Liver (tissue), 9 donors: Measurements from ENCODE around the gene KYNU. TPM values are rescaled to one million over a fixed set of nuclear protein-coding genes. Genes with fewer than 3 reads are reported as not detected.

Source experiments
- DNase-seq: peaks from one replicate; pipeline ENCODE4 v3.0.0-alpha.2; 2017; ENCODE audit warnings: low spot score
- H3K27ac ChIP-seq, 2 donors: one replicate each; pipeline ENCODE4 v1.7.0; 2013; ENCODE audit warnings: inconsistent platforms in 2 of 2, low read length in 2 of 2, control low read depth in 1 of 2, low read depth in 1 of 2, mild to moderate bottlenecking in 1 of 2
- H3K27me3 ChIP-seq, 4 donors: one replicate each; pipeline versions ENCODE4 v1.6.1 to v1.7.0; 2013; ENCODE audit warnings: low read length in 3 of 4, inconsistent platforms in 1 of 4, mild to moderate bottlenecking in 1 of 4, moderate library complexity in 1 of 4; ENCODE audit not compliant: control insufficient read depth in 4 of 4, insufficient read depth in 4 of 4
- H3K36me3 ChIP-seq, 4 donors: one replicate each; pipeline versions ENCODE4 v1.6.1 to v1.7.0; 2013; ENCODE audit warnings: low read length in 3 of 4, mild to moderate bottlenecking in 3 of 4, low read depth in 1 of 4, moderate library complexity in 1 of 4; ENCODE audit not compliant: control insufficient read depth in 4 of 4, insufficient read depth in 3 of 4
- H3K4me1 ChIP-seq, 4 donors: one replicate each; pipeline versions ENCODE4 v1.6.1 to v1.7.0; 2013; ENCODE audit warnings: low read length in 3 of 4, mild to moderate bottlenecking in 3 of 4, moderate library complexity in 1 of 4; ENCODE audit not compliant: control insufficient read depth in 4 of 4, insufficient read depth in 4 of 4
- H3K4me3 ChIP-seq, 3 donors: one replicate each; pipeline versions ENCODE4 v1.6.1 to v1.7.0; 2013; ENCODE audit warnings: low read length in 3 of 3, control low read depth in 1 of 3, low read depth in 1 of 3, mild to moderate bottlenecking in 1 of 3
- H3K9ac ChIP-seq, 2 donors: one replicate each; pipeline ENCODE4 v1.7.0; 2013; ENCODE audit warnings: low read length in 2 of 2, mild to moderate bottlenecking in 2 of 2, moderate library complexity in 2 of 2, control low read depth in 1 of 2, low read depth in 1 of 2
- H3K9me3 ChIP-seq, 4 donors: one replicate each; pipeline versions ENCODE4 v1.6.1 to v1.7.0; 2013; ENCODE audit warnings: low read length in 3 of 4; ENCODE audit not compliant: control insufficient read depth in 4 of 4
- CTCF ChIP-seq: fragments of 150-350 bp; IDR thresholded peaks from 2 replicates; pipeline ENCODE4 v1.5.1; 2017; ENCODE audit warnings: improper control_type of control experiment, low read depth, low read length; ENCODE audit not compliant: missing input control
- EGR1 ChIP-seq, 2 donors: IDR thresholded peaks; 2 replicates each; pipeline ENCODE4 v1.6.1; 2016 to 2018; ENCODE audit warnings: antibody characterized with exemption in 2 of 2, low read depth in 2 of 2
- FOXA1 ChIP-seq: IDR thresholded peaks from 2 replicates; pipeline ENCODE4 v1.6.1; 2016; ENCODE audit warnings: antibody characterized with exemption
- FOXA2 ChIP-seq: IDR thresholded peaks from 2 replicates; pipeline ENCODE4 v1.6.1; 2016; ENCODE audit warnings: antibody characterized with exemption
- GABPA ChIP-seq, 2 donors: IDR thresholded peaks in 1 of 2; conservative IDR thresholded peaks in 1 of 2; 2 replicates each; pipeline ENCODE4 v1.6.1; 2016; ENCODE audit warnings: antibody characterized with exemption in 2 of 2, mild to moderate bottlenecking in 1 of 2, moderate library complexity in 1 of 2
- HNF4A ChIP-seq, 2 donors: conservative IDR thresholded peaks; 2 replicates each; pipeline ENCODE4 v1.6.1; 2016; ENCODE audit warnings: antibody characterized with exemption in 2 of 2, mild to moderate bottlenecking in 2 of 2
- HNF4G ChIP-seq: IDR thresholded peaks from 2 replicates; pipeline ENCODE4 v1.6.1; 2016; ENCODE audit warnings: antibody characterized with exemption
- JUND ChIP-seq, 2 donors: IDR thresholded peaks; 2 replicates each; pipeline ENCODE4 v1.6.1; 2016; ENCODE audit warnings: antibody characterized with exemption in 2 of 2
- MAX ChIP-seq: IDR thresholded peaks from 2 replicates; pipeline ENCODE4 v1.6.1; 2016; ENCODE audit warnings: antibody characterized with exemption
- NR2F2 ChIP-seq: IDR thresholded peaks from 2 replicates; pipeline ENCODE4 v1.6.1; 2016; ENCODE audit warnings: antibody characterized with exemption
- RAD21 ChIP-seq, 2 donors: IDR thresholded peaks; 2 replicates each; pipeline ENCODE4 v1.6.1; 2016; ENCODE audit warnings: antibody characterized with exemption in 2 of 2, mild to moderate bottlenecking in 2 of 2
- SP1 ChIP-seq: IDR thresholded peaks from 2 replicates; pipeline ENCODE4 v1.6.1; 2018; ENCODE audit warnings: antibody characterized with exemption, mild to moderate bottlenecking
- TAF1 ChIP-seq: conservative IDR thresholded peaks from 2 replicates; pipeline ENCODE4 v1.6.1; 2016; ENCODE audit warnings: antibody characterized with exemption, mild to moderate bottlenecking
- YY1 ChIP-seq: IDR thresholded peaks from 2 replicates; pipeline ENCODE4 v1.6.1; 2016; ENCODE audit warnings: antibody characterized with exemption, mild to moderate bottlenecking
- ZBTB33 ChIP-seq: IDR thresholded peaks from 2 replicates; pipeline ENCODE4 v1.6.1; 2016; ENCODE audit warnings: antibody characterized with exemption
- WGBS: extraction: QIAGEN DNeasy Blood & Tissue Kit; methylation state at CpG from one replicate; pipeline ENCODE4 v1.1.7; 2013; 5-methylcytosine and 5-hydroxymethylcytosine counted together
- polyA plus RNA-seq, 2 donors: library from polyadenylated mRNA; stranded (reverse) in 1 of 2; unstranded in 1 of 2; fragments of 200-250 nt in 1 of 2; fragments of >200 nt in 1 of 2; fragmentation: Nextera tagmentation in 1 of 2; extraction: Ambion mirVana in 1 of 2; gene quantifications; one replicate each; pipeline versions ENCODE4 v1.2.1 to v1.2.3, GENCODE V29; 2013 to 2015
- total RNA-seq, 2 donors: library from RNA; depleted of rRNA; stranded (reverse); fragments of >200 nt; gene quantifications; one replicate each; pipeline ENCODE4 v1.2.3, GENCODE V29; 2014
- TF ChIP-seq, protein P1 (sequence below): IDR thresholded peaks from 2 replicates; pipeline ENCODE4 v1.6.1; 2016; ENCODE audit warnings: antibody characterized with exemption
- TF ChIP-seq, protein P2 (sequence below): IDR thresholded peaks from 2 replicates; pipeline ENCODE4 v1.6.1; 2016; ENCODE audit warnings: antibody characterized with exemption, mild to moderate bottlenecking
- donor health status: healthy.
- donor health status: healthy.
- donor health status: healthy.
- donor health status: healthy.
- donor health status: healthy.

The KYNU gene
- total and polyA plus RNA-seq, 4 donors: 24.0 to 64.3 (median 32.8) TPM

GRCh38 chr2:142853912-142854311, 23.6 kb upstream of the KYNU start:
- Histone ChIP-seq H3K4me1 (no peaks in the 10 kb centered on the region), H3K9me3 (no peaks in the 10 kb centered on the region), H3K27ac (no peak overlapping the region), H3K4me3 (no peak overlapping the region), H3K9ac (no peak overlapping the region), H3K27me3 (no peaks in the 10 kb centered on the region), H3K36me3 (no peaks in the 10 kb centered on the region)
- DNase-seq: no peak
- 88% methylated on average over 6 of the region's 6 CpGs for WGBS
- TF ChIP-seq SP1 (no peak), ZBTB33 (no peak), CTCF (no peak), HNF4A (conservative IDR thresholded peaks at IDR 0.05) (no peak), TAF1 (no peak), YY1 (no peak), HNF4G (no peak), JUND (IDR thresholded peaks at IDR 0.05) (no peak), RAD21 (IDR thresholded peaks at IDR 0.05) (no peak), EGR1 (IDR thresholded peaks at IDR 0.05; ENCODE audit: low read depth in 2 of 2) (no peak), FOXA2 (no peak), NR2F2 (no peak), GABPA (IDR thresholded peaks at IDR 0.05 in 1 of 2, conservative IDR thresholded peaks at IDR 0.05 in 1 of 2) (no peak), MAX (no peak), FOXA1 (no peak)
- TF ChIP-seq, protein P1, sequence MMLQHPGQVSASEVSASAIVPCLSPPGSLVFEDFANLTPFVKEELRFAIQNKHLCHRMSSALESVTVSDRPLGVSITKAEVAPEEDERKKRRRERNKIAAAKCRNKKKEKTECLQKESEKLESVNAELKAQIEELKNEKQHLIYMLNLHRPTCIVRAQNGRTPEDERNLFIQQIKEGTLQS: no peak
- TF ChIP-seq, protein P2, sequence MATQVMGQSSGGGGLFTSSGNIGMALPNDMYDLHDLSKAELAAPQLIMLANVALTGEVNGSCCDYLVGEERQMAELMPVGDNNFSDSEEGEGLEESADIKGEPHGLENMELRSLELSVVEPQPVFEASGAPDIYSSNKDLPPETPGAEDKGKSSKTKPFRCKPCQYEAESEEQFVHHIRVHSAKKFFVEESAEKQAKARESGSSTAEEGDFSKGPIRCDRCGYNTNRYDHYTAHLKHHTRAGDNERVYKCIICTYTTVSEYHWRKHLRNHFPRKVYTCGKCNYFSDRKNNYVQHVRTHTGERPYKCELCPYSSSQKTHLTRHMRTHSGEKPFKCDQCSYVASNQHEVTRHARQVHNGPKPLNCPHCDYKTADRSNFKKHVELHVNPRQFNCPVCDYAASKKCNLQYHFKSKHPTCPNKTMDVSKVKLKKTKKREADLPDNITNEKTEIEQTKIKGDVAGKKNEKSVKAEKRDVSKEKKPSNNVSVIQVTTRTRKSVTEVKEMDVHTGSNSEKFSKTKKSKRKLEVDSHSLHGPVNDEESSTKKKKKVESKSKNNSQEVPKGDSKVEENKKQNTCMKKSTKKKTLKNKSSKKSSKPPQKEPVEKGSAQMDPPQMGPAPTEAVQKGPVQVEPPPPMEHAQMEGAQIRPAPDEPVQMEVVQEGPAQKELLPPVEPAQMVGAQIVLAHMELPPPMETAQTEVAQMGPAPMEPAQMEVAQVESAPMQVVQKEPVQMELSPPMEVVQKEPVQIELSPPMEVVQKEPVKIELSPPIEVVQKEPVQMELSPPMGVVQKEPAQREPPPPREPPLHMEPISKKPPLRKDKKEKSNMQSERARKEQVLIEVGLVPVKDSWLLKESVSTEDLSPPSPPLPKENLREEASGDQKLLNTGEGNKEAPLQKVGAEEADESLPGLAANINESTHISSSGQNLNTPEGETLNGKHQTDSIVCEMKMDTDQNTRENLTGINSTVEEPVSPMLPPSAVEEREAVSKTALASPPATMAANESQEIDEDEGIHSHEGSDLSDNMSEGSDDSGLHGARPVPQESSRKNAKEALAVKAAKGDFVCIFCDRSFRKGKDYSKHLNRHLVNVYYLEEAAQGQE: no peak
